DMS153 treated with DMSO at 0.1 percent for 48 hours (cell line): ENCODE results near the gene CAPN8.
"Not testable (repeated sequence)": the region's sequence is repeated elsewhere in the genome, so short reads cannot be mapped to it uniquely, and the experiment has no call there.

Source experiments
- DNase-seq: peaks from one replicate; lab custom pipeline; 2025; ENCODE audit not compliant: unreplicated experiment; lab: John Stamatoyannopoulos, UW

CAPN8 gene

GRCh38 chr1:223534677-223535076 is 130.8 kb downstream of the CAPN8 start:
- no peak for DNase-seq

- no peak for DNase-seq
These were observed 131.8 kb downstream of the CAPN8 start for GRCh38 chr1:223533708-223534107.

GRCh38 chr1:223531742-223532341 is 133.7 kb downstream of the CAPN8 start:
- DNase-seq, result peak; percentile 18

GRCh38 chr1:223525957-223526356 is 139.5 kb downstream of the CAPN8 start:
- DNase-seq, result no peak

GRCh38 chr1:223525546-223525945 is 140.0 kb downstream of the CAPN8 start:
- no peak for DNase-seq

GRCh38 chr1:223524930-223525451 is 140.5 kb downstream of the CAPN8 start:
- no peak for DNase-seq

- DNase-seq, result no peak
These were observed 144.4 kb downstream of the CAPN8 start for GRCh38 chr1:223521150-223521549.

GRCh38 chr1:223520200-223520599 is 145.3 kb downstream of the CAPN8 start:
- no peak for DNase-seq

GRCh38 chr1:223519116-223519515 is 146.4 kb downstream of the CAPN8 start:
- no peak for DNase-seq

GRCh38 chr1:223518553-223518952 is 146.9 kb downstream of the CAPN8 start:
- not testable (repeated sequence) for DNase-seq

GRCh38 chr1:223515926-223516325 is 149.6 kb downstream of the CAPN8 start:
- DNase-seq, result no peak

- no peak for DNase-seq
These were observed 150.1 kb downstream of the CAPN8 start for GRCh38 chr1:223515421-223515820.

GRCh38 chr1:223514644-223515043 is 150.9 kb downstream of the CAPN8 start:
- DNase-seq, result no peak

GRCh38 chr1:223513309-223513708 is 152.2 kb downstream of the CAPN8 start:
- peak; percentile 55 for DNase-seq

- DNase-seq, result no peak
These were observed 153.4 kb downstream of the CAPN8 start for GRCh38 chr1:223512057-223512456.

GRCh38 chr1:223508796-223509195 is 156.7 kb downstream of the CAPN8 start:
- no peak for DNase-seq

GRCh38 chr1:223504741-223505140 is 160.8 kb downstream of the CAPN8 start:
- peak; percentile 16 for DNase-seq

- no peak for DNase-seq
These were observed 162.2 kb downstream of the CAPN8 start for GRCh38 chr1:223503348-223503747.

- no peak for DNase-seq
These were observed 164.7 kb downstream of the CAPN8 start for GRCh38 chr1:223500560-223501425.

- DNase-seq, result no peak
These were observed 168.6 kb downstream of the CAPN8 start for GRCh38 chr1:223496883-223497282.

GRCh38 chr1:223494926-223495645 is 170.4 kb downstream of the CAPN8 start:
- no peak for DNase-seq

GRCh38 chr1:223492044-223492443 is 173.5 kb downstream of the CAPN8 start:
- no peak for DNase-seq
